Psoas muscle (tissue), 8 donors: ENCODE measurements around the gene C5AR1. TPM values are rescaled to one million over a fixed set of nuclear protein-coding genes. Genes with fewer than 3 reads are reported as not detected.
A peak's percentile ranks its signal among the peaks of the same experiment; 100 is the strongest.

Experiments
- ATAC-seq, 4 donors: fragments of 200-7000 bp; cut with Tn5 transposase; one replicate each; pipeline ENCODE4 v1.9.1; 2020; ENCODE audit warnings: moderate library complexity in 3 of 4, mild to moderate bottlenecking in 2 of 4
- DNase-seq, 2 donors: peaks; one replicate each; pipeline ENCODE4 v3.0.0-alpha.2; 2020
- H3K27ac ChIP-seq: fragments of 200-600 bp; one replicate; pipeline ENCODE4 v1.8.0; 2022
- H3K27me3 ChIP-seq, 3 donors: fragments of 200-600 bp in 1 of 3; one replicate each; pipeline versions ENCODE4 v1.6.1 to v1.8.0; 2013 to 2022; ENCODE audit warnings: low read length in 2 of 3, mild to moderate bottlenecking in 2 of 3, moderate library complexity in 1 of 3; ENCODE audit not compliant: insufficient read depth in 3 of 3
- H3K36me3 ChIP-seq, 2 donors: fragments of 200-600 bp in 1 of 2; one replicate each; pipeline versions ENCODE4 v1.6.1 to v1.8.0; 2013 to 2022; ENCODE audit warnings: low read depth in 1 of 2, mild to moderate bottlenecking in 1 of 2, moderate library complexity in 1 of 2; ENCODE audit not compliant: insufficient read depth in 1 of 2
- H3K4me1 ChIP-seq: fragments of 200-600 bp; one replicate; pipeline ENCODE4 v1.8.0; 2022
- H3K4me3 ChIP-seq: fragments of 200-600 bp; one replicate; pipeline ENCODE4 v1.8.0; 2022; ENCODE audit warnings: mild to moderate bottlenecking
- H3K9me3 ChIP-seq: fragments of 200-600 bp; one replicate; pipeline ENCODE4 v1.8.0; 2022
- CTCF ChIP-seq: fragments of 200-600 bp; IDR thresholded peaks from one replicate; pipeline ENCODE4 v1.8.0; 2022; ENCODE audit warnings: antibody characterized with exemption
- WGBS, 3 donors: extraction: QIAGEN DNeasy Blood & Tissue Kit; methylation state at CpG; one replicate each; pipeline versions ENCODE4 v1.1.6 to v1.1.7; 2013; 5-methylcytosine and 5-hydroxymethylcytosine counted together
- intact Hi-C, 2 donors: fragments of 100-400 bp; cut with DNase I; formaldehyde crosslinking; loops; one replicate each; pipeline versions ENCODE4 v1.11.0 to v1.14.2; 2022
- polyA plus RNA-seq, 3 donors: library from polyadenylated mRNA; stranded (reverse); fragments of 200-250 nt; gene quantifications; one replicate each; pipeline ENCODE4 v1.2.3, GENCODE V29; 2013
- total RNA-seq, 4 donors: library from RNA; stranded (reverse); fragmentation: NEBNext Ultra II Directional in 2 of 4; extraction: Animal tissue kit (Norgen Biotek cat#: 25700) in 2 of 4; gene quantifications; one replicate each; pipeline versions ENCODE4 v1.2.1 to v1.2.4, GENCODE V29; 2021 to 2023
- donor health status: healthy with polysubstance abuse.
- donor health status: DM: no; HTN: no; CAD: no; lungs with moderate emphysema.
- donor health status: Bipolar disorder and iron deficiency.
- donor health status: healthy.
- donor health status: DM: yes; HTN: yes; CAD: no.
- donor health status: DM: no; HTN: no; CAD: no.
- donor health status: DM: no; HTN: no; CAD: no.
- donor health status: DM: yes; HTN: yes; CAD: no.

Gene C5AR1
- total and polyA plus RNA-seq, 7 donors, result 0.64 to 6.3 (median 2.4) TPM

GRCh38 chr19:47267350-47267759 is 42.3 kb upstream of the C5AR1 start:
- no peaks in the 10 kb centered on the region for H3K27me3 ChIP-seq
- H3K9me3 ChIP-seq, result no peaks in the 10 kb centered on the region
- H3K27ac ChIP-seq, result peak overlapping the region; percentile 64
- 21 to 34% (median 29%) methylated on average over 14 of the region's 14 CpGs for WGBS, 3 donors
- intact Hi-C loops, result no loop called here
- no peak overlapping the region for H3K4me3 ChIP-seq
- DNase-seq (peak; percentile 49 to 84), ATAC-seq (peak; percentile 79 to 94 (median 90))
- TF ChIP-seq CTCF, result no peak
- H3K36me3 ChIP-seq, result peaks cover 18 to 88% of the 10 kb centered on the region in 2 donors
- H3K4me1 ChIP-seq, result peaks cover 8% of the 10 kb centered on the region

GRCh38 chr19:47268028-47268427 is 41.6 kb upstream of the C5AR1 start:
- ATAC-seq (no peak), DNase-seq (no peak)
- 75 to 86% (median 81%) methylated on average over 6 of the region's 6 CpGs for WGBS, 3 donors
- H3K27ac ChIP-seq, result peak overlapping the region; percentile 64
- H3K4me3 ChIP-seq, result no peak overlapping the region
- no peaks in the 10 kb centered on the region for H3K9me3 ChIP-seq
- intact Hi-C loops, result no loop called here
- H3K27me3 ChIP-seq, result no peaks in the 10 kb centered on the region
- TF ChIP-seq CTCF, result no peak
- H3K4me1 ChIP-seq, result peaks cover 8% of the 10 kb centered on the region
- peaks cover 18 to 81% of the 10 kb centered on the region in 2 donors for H3K36me3 ChIP-seq

GRCh38 chr19:47269596-47269995 is 40.1 kb upstream of the C5AR1 start:
- peaks cover 17 to 65% of the 10 kb centered on the region in 2 donors for H3K36me3 ChIP-seq
- H3K4me1 ChIP-seq, result peaks cover 8% of the 10 kb centered on the region
- intact Hi-C loops, result no loop called here
- DNase-seq (no peak), ATAC-seq (no peak)
- no peaks in the 10 kb centered on the region for H3K9me3 ChIP-seq
- no peak overlapping the region for H3K4me3 ChIP-seq
- no peaks in the 10 kb centered on the region for H3K27me3 ChIP-seq
- H3K27ac ChIP-seq, result no peak overlapping the region
- no peak for TF ChIP-seq CTCF
- 90 to 91% (median 91%) methylated on average over 7 of the region's 7 CpGs for WGBS, 3 donors

GRCh38 chr19:47270408-47270807 is 39.3 kb upstream of the C5AR1 start:
- Histone ChIP-seq H3K4me3 (no peak overlapping the region), H3K9me3 (no peaks in the 10 kb centered on the region), H3K27me3 (no peaks in the 10 kb centered on the region), H3K27ac (no peak overlapping the region), H3K4me1 (peaks cover 8% of the 10 kb centered on the region), H3K36me3 (peaks cover 13 to 61% of the 10 kb centered on the region in 2 donors)
- no peak for DNase-seq
- no peak for TF ChIP-seq CTCF
- no peak for ATAC-seq
- intact Hi-C loops, result no loop called here
- 89 to 96% (median 92%) methylated on average over 6 to 10 of the region's 10 CpGs for WGBS, 3 donors

GRCh38 chr19:47271949-47272348 is 37.7 kb upstream of the C5AR1 start:
- DNase-seq (no peak), ATAC-seq (no peak)
- no peaks in the 10 kb centered on the region for H3K9me3 ChIP-seq
- no peak overlapping the region for H3K27ac ChIP-seq
- TF ChIP-seq CTCF, result no peak
- no peak overlapping the region for H3K4me3 ChIP-seq
- H3K36me3 ChIP-seq, result peaks cover 12 to 48% of the 10 kb centered on the region in 2 donors
- intact Hi-C loops, result no loop called here
- no peaks in the 10 kb centered on the region for H3K27me3 ChIP-seq
- WGBS, 3 donors, result 65 to 82% (median 75%) methylated on average over 6 of the region's 6 CpGs
- peaks cover 12% of the 10 kb centered on the region for H3K4me1 ChIP-seq
